ENCODE measurements around the gene CAPRIN2. TPM values are rescaled to one million over a fixed set of nuclear protein-coding genes. Genes with fewer than 3 reads are reported as not detected.

The CAPRIN2 gene
- total RNA-seq, 2 experiments from 2014 or later: 14.4 to 15.6 TPM

DNA sequence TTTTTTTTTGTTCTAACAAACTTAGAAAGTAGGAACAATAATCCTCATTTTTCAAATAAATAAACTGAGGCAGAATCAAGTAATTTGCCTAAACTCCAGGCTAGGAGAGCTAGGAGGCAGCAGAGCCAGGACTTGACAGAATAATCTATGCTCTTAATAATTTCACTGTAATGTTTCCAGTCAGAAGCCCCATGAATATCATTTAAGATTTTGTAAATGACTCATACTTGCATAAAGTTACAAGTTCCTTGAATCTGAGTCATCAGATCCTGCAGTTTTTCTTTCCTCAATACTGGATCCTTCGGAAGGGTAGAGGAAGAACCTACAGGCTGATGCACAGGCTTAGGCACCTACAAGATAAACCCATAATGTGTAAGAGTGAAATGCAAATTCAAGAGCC lies 29.0 kb downstream of the CAPRIN2 start:
- Mint-ChIP-seq H3K36me3 (ENCODE audit: low read depth) (peaks cover 5% of the 10 kb centered on the region), H3K4me1 (no peaks in the 10 kb centered on the region), H3K9me3 (no peaks in the 10 kb centered on the region), H3K4me3 (no peak overlapping the region), H3K27ac (no peak overlapping the region), H3K27me3 (no peaks in the 10 kb centered on the region)
- no peak for DNase-seq
- CTCF ChIA-PET: no interaction called here
- POLR2A ChIA-PET: no interaction called here

DNA sequence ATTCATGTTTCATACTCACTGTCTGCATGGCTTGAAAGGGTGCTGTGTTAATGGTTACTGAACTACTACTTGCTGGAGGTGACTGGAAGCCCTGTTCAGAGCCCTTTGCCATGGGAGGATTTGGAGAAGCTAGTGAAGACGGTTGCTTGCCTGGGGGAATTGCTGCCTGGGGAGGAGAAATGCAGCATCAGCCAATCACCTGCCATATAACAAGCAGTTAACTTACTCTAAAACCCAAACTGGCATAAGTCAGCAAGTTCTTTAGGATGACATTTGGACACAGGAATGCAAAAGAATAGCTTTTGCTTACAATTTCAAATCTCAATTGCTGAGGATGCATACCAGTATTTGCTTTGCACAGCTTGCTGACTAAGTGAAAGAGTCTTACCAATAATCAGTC lies 35.7 kb downstream of the CAPRIN2 start:
- CTCF ChIA-PET: no interaction called here

DNA sequence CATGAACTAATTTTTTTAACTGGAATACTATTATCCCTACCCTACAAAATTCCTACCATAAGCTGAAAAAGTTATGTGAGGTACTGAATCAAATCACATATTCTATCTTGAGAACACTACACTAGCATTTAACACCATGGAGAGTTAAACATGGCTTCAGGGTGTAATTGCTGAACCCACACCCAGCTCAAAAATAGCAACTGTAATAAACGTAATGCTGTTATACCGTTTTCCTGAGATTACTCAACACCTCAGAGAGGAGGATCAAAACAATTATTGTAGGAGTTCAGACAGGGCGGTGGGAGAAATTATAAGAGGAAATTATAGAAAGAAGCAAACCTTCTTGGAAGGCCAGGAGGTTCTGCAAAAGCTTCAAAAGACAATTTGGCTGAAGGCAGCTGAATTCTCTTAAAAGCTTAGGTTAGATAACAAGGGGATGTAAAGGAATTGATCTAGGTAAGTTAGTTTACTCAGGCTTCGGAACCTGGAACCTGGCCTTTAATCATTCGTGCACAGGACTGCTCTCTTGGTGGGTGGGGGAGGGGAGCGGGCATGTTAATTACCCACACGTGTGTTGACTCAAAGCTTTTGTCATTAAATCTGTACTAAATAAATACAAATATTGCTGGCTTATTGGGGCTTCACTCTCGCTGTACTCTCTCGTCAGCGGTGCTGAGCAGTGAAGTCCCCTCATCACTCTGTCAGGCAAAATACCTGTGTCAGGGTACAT lies 47.0 kb downstream of the CAPRIN2 start:
- Mint-ChIP-seq H3K4me1 (no peaks in the 10 kb centered on the region), H3K27me3 (no peaks in the 10 kb centered on the region), H3K9me3 (no peaks in the 10 kb centered on the region), H3K27ac (no peak overlapping the region), H3K36me3 (ENCODE audit: low read depth) (peaks cover 4% of the 10 kb centered on the region), H3K4me3 (no peak overlapping the region)
- no peak for DNase-seq
- CTCF ChIA-PET: interaction anchor here (2.3 kb wide), 1 partner anchor 12 kb away, joined by 12 read pairs; the partner anchor contains the start of gene IPO8
- POLR2A ChIA-PET: interaction anchor here (2.0 kb wide), 1 partner anchor 12 kb away, joined by 7 read pairs; the partner anchor contains the start of gene IPO8

More for the DNA sequence above, 35.7 kb downstream of the CAPRIN2 start:
- no peak overlapping the region for H3K27ac Mint-ChIP-seq
- H3K27me3 Mint-ChIP-seq: no peaks in the 10 kb centered on the region
- H3K4me3 Mint-ChIP-seq: no peak overlapping the region
- no peaks in the 10 kb centered on the region for H3K9me3 Mint-ChIP-seq
- DNase-seq: no peak
- H3K4me1 Mint-ChIP-seq: no peaks in the 10 kb centered on the region
- POLR2A ChIA-PET: no interaction called here
- H3K36me3 Mint-ChIP-seq (ENCODE audit: low read depth): peaks cover 8% of the 10 kb centered on the region

DNA sequence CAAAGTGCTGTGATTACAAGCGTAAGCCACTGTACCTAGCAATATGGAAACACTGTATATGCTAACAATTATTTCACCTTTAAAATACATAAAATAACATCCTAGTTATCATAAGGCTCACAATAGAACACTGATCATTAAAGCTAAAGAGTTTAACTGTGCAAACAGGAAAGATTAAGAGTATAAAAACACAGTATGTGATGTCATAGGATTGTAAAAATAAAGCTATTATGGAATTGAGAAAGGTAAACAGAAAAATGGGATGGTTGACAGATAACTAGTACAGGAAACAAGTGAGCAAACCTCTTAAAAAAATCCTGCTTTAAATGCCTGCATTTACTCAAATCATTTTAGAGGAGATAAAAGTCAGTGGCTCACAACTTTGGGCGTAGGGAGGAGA lies 48.3 kb downstream of the CAPRIN2 start:
- POLR2A ChIA-PET: interaction anchor here (2.0 kb wide), 1 partner anchor 11 kb away, joined by 7 read pairs; the partner anchor contains the start of gene IPO8
- CTCF ChIA-PET: interaction anchor here (2.3 kb wide), 1 partner anchor 11 kb away, joined by 12 read pairs; the partner anchor contains the start of gene IPO8
- DNase-seq: no peak

DNA sequence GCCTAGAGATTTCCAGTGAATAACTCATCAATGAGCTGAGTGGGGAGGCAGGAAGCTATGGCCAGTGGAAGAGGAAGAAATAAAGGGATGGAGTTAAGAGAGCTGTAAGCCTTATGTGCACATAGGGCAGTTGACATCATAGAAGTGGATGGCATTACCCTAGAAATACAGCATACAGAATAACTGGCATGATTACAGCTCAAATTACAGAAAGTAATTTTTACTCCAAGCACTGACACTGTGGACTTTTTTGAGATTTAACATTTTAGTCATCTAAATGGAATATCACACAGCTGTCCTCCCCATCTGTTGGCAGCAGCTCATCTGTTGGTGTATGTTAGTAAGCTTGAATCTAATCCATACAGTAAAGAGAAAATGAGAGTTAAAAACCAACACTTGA lies 53.7 kb downstream of the CAPRIN2 start:
- no peaks in the 10 kb centered on the region for H3K9me3 Mint-ChIP-seq
- no peaks in the 10 kb centered on the region for H3K36me3 Mint-ChIP-seq (ENCODE audit: low read depth)
- ChIA-PET CTCF (no interaction called here), POLR2A (no interaction called here)
- H3K27ac Mint-ChIP-seq: no peak overlapping the region
- DNase-seq: no peak
- no peak overlapping the region for H3K4me3 Mint-ChIP-seq
- peaks cover 5% of the 10 kb centered on the region for H3K4me1 Mint-ChIP-seq
- peaks cover 3% of the 10 kb centered on the region for H3K27me3 Mint-ChIP-seq

More for the DNA sequence above, 48.3 kb downstream of the CAPRIN2 start:
- no peaks in the 10 kb centered on the region for H3K4me1 Mint-ChIP-seq
- H3K36me3 Mint-ChIP-seq (ENCODE audit: low read depth): peaks cover 4% of the 10 kb centered on the region
- H3K27ac Mint-ChIP-seq: no peak overlapping the region
- H3K9me3 Mint-ChIP-seq: no peaks in the 10 kb centered on the region
- no peaks in the 10 kb centered on the region for H3K27me3 Mint-ChIP-seq
- no peak overlapping the region for H3K4me3 Mint-ChIP-seq

DNA sequence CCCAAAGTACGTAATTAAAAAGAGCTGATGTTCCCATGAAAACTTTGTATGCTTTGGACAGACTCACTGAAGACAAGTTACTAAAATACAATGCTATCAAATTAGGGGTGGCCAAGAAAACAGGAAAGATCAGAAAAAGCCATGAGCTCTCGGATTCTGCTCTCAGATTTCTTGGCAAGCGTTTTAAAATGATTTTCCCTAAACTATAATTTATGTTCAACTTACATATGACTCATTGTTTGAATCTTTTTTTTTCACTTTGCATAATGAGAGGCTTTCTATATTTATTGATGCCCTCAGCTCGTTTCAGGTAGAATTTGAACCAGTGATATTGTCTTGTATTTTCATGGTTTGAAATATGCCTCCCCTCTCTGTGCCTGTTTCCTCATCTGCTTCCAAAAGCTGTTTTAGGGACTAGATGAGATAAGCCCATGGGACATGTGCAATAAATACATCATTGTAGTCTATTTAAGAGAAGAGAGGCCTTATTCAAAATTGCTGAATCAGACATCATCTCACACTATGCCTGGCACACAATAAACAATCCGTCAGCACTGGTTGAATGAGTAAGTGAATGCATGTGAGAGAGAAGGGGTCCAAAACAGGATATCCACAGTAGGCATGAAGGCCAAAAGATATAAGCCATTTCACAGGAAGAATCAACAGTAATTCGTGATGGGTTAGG lies 54.4 kb downstream of the CAPRIN2 start:
- Mint-ChIP-seq H3K4me3 (no peak overlapping the region), H3K36me3 (ENCODE audit: low read depth) (no peaks in the 10 kb centered on the region), H3K4me1 (peaks cover 7% of the 10 kb centered on the region), H3K27ac (no peak overlapping the region), H3K9me3 (no peaks in the 10 kb centered on the region), H3K27me3 (peaks cover 3% of the 10 kb centered on the region)
- DNase-seq: no peak
- ChIA-PET CTCF (no interaction called here), POLR2A (no interaction called here)

DNA sequence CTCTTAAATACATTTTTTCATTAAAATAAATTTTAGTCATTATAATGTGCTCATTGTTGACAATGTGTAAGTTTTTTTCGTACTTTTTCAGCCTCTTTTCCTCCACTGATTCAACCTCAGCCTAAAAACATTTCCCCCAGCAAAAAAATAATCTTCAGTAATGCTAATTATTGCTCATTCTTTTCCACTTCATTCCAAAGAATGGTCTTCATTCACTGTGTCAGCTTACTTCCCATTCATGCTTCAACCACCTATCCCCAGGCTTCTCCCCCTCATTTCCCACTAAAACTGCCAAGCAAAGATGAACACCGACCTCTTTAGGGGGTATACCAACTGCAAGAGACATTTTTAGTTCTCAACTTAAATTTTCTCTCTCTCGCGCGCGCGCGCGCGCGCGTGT lies 56.4 kb downstream of the CAPRIN2 start:
- Mint-ChIP-seq H3K9me3 (no peaks in the 10 kb centered on the region), H3K4me3 (no peak overlapping the region), H3K36me3 (ENCODE audit: low read depth) (peaks cover 3% of the 10 kb centered on the region), H3K4me1 (peaks cover 20% of the 10 kb centered on the region), H3K27ac (no peak overlapping the region), H3K27me3 (peaks cover 3% of the 10 kb centered on the region)
- DNase-seq: no peak
- ChIA-PET POLR2A (interaction anchor here (1.6 kb wide), 1 partner anchor 57 kb away, joined by 3 read pairs; the partner anchor contains the start of gene CAPRIN2), CTCF (no interaction called here)

DNA sequence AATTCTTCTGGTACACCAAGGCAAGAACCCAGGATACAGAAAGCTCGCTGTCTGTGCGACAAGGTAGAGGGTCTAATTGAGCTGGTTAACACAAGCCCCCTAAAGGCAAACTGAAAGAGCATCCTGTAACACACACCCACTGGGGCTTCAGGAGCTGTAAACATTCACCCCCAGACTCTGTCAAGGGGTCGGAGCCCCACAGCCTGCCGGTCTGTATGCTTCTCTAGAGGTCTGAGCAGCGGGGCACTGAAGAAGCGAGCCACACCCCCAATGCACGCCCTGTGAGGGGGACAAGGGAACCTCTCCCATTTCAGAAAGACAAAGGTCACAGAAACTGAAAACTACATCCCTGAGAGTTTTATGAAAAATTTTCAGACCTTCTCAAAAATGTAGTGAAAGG lies 57.8 kb downstream of the CAPRIN2 start:
- Mint-ChIP-seq H3K4me3 (no peak overlapping the region), H3K27ac (no peak overlapping the region), H3K27me3 (peaks cover 3% of the 10 kb centered on the region), H3K36me3 (ENCODE audit: low read depth) (peaks cover 6% of the 10 kb centered on the region), H3K4me1 (peaks cover 27% of the 10 kb centered on the region), H3K9me3 (no peaks in the 10 kb centered on the region)
- ChIA-PET CTCF (interaction anchor here (3.8 kb wide), 1 partner anchor 57 kb away, joined by 36 read pairs; the partner anchor contains the start of gene CAPRIN2), POLR2A (interaction anchor here (1.6 kb wide), 1 partner anchor 58 kb away, joined by 3 read pairs; the partner anchor contains the start of gene CAPRIN2)
- no peak for DNase-seq

DNA sequence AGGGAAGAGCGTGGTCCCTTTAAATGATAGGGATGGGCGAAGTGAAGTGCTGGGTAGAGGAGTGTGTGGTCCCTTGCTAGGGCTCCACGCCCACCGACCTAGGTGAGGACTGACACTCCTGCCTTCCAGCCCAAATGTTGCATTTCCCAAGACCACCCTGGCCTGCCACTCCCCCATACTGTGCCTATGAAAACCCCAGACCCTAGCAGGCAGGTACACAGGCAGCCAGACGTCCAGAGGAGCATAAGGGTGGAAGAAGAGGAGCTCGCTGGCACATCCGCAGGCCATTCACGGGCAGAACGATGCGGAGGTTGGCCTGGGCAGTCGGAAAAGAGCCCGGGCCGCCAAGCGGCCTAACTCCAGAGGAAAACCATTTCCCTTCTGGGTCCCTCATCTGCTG lies 58.3 kb downstream of the CAPRIN2 start:
- Mint-ChIP-seq H3K4me3 (peak overlapping the region; percentile 94), H3K9me3 (no peaks in the 10 kb centered on the region), H3K27me3 (peaks cover 3% of the 10 kb centered on the region), H3K4me1 (peaks cover 27% of the 10 kb centered on the region), H3K36me3 (ENCODE audit: low read depth) (peaks cover 6% of the 10 kb centered on the region), H3K27ac (no peak overlapping the region)
- POLR2A ChIA-PET: interaction anchor here (1.1 to 2.0 kb wide), 4 partner anchors 10 to 58 kb away, joined by 3 to 31 read pairs (median 6); partner anchors contain the start of gene CAPRIN2
- CTCF ChIA-PET: interaction anchor here (1.3 to 3.8 kb wide), 3 partner anchors 10 to 152 kb away, joined by 6 to 36 read pairs (median 12); partner anchors contain the start of gene CAPRIN2
- no peak for DNase-seq

DNA sequence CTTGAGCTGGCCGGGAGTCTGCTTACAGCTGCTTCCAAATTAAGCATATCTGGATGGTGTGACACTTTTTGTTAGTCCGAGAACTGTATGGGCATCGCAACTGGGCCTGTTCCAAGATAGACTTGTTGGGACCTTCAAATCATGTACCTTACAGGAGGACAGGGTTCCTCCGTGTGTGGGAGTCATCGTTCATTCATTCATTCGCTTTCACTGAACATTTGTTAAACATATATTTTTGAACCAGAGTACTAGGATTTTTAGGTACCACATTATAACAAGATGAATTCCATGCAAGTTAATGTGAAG lies 58.7 kb downstream of the CAPRIN2 start:
- peaks cover 6% of the 10 kb centered on the region for H3K36me3 Mint-ChIP-seq (ENCODE audit: low read depth)
- ChIA-PET CTCF (interaction anchor here (0.6 to 3.8 kb wide), 12 partner anchors 11 to 627 kb away, joined by 3 to 36 read pairs (median 3); partner anchors contain the start of gene CAPRIN2), POLR2A (interaction anchor here (1.1 to 2.1 kb wide), 7 partner anchors 11 to 72 kb away, joined by 3 to 31 read pairs (median 5); partner anchors contain the start of gene CAPRIN2)
- no peak for DNase-seq
- H3K9me3 Mint-ChIP-seq: no peaks in the 10 kb centered on the region
- H3K4me1 Mint-ChIP-seq: peaks cover 29% of the 10 kb centered on the region
- H3K27me3 Mint-ChIP-seq: peaks cover 3% of the 10 kb centered on the region
- H3K4me3 Mint-ChIP-seq: peak overlapping the region; percentile 94
- peak overlapping the region; percentile 79 for H3K27ac Mint-ChIP-seq

DNA sequence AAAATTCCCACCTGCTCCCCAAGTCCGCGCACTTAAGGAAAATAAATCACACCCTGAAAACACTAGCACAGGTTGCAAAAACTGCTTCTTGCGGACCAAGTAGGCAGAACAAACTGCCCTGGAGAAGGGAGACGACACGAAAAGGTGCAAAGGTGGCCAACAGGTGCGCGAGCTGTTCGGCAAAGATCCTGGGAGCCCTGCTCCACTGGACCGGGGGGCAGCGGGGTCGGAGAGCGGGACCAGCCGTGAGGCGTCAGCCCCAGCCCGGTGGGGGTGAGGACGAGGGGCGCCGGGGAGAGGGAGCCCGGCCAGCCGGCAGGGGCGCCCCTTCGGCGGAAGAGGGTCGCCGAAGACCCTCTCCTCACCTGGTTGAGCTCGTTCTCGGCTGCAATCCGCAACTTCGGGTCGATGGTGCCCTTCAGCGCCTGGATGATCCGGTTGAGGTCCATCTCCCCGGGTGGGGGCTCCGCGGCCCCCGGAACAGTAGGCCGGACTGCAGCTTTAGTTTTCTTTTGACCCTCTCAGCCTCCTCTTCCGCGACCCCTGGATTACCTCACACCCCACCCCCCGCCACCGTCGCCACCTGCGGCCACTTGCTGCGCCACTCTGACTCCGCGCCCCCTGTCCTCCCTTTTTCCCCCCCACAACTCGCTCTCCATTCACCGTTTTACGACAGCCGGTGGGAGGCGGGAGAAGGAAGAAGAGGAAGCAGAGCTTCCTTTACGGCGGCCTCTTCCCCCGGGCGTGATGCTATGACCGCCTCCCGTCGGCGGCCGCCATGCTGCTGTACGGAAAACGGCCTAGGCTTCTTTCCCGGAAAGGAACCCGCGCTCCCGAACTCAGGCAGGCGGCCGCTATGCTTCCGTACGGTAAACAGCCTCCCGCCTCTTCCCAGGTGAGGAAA lies 59.3 kb downstream of the CAPRIN2 start, which contains the start of gene IPO8:
Gene IPO8, minus strand, starts transcription at position 671 of the 904 bp plus-strand sequence. Its CDS starts 222 bp downstream, at position 449.
- peak within 1 kb of the TSS; percentile 94 for H3K4me3 Mint-ChIP-seq

More for the DNA sequence above, 59.3 kb downstream of the CAPRIN2 start, which contains the start of gene IPO8:
- H3K4me1 Mint-ChIP-seq: peaks cover 29% of the 10 kb centered on the region
- ChIA-PET CTCF (interaction anchor here (0.6 to 3.8 kb wide), 16 partner anchors 10 to 627 kb away, joined by 3 to 36 read pairs (median 3); partner anchors contain the start of genes CAPRIN2 and DDX11), POLR2A (interaction anchor here (1.1 to 2.1 kb wide), 9 partner anchors 10 to 1314 kb away, joined by 3 to 31 read pairs (median 5); partner anchors contain the start of genes CAPRIN2 and ERGIC2)
- H3K27ac Mint-ChIP-seq: peak within 1 kb of the TSS; percentile 79
- H3K9me3 Mint-ChIP-seq: no peaks in the 10 kb centered on the region
- peaks cover 6% of the 10 kb centered on the region for H3K36me3 Mint-ChIP-seq (ENCODE audit: low read depth)
- DNase-seq: peak; percentile 84
- peaks cover 3% of the 10 kb centered on the region for H3K27me3 Mint-ChIP-seq
